Measurements from ENCODE around the gene CEP57L1. TPM values are rescaled to one million over a fixed set of nuclear protein-coding genes. Genes with fewer than 3 reads are reported as not detected.
A peak's percentile ranks its signal among the peaks of the same experiment; 100 is the strongest.
"Not testable (repeated sequence)": the region's sequence is repeated elsewhere in the genome, so short reads cannot be mapped to it uniquely, and the experiment has no call there.

The CEP57L1 gene
- polyA plus RNA-seq, 6 donors from 2014 or later: 6.7 to 14.3 (median 9.5) TPM

GRCh38 chr6:109174916-109175315 is 79.6 kb downstream of the CEP57L1 start:
- Mint-ChIP-seq H3K9me3 (peaks cover 0 to 8% (median 4%) of the 10 kb centered on the region in 7 donors), H3K36me3 (peaks cover 5 to 13% of the 10 kb centered on the region in 2 donors), H3K4me1 (no peaks in the 10 kb centered on the region), H3K27me3 (peaks cover 7 to 16% (median 8%) of the 10 kb centered on the region in 3 donors), H3K4me3 (no peak overlapping the region), H3K27ac (no peak overlapping the region)
- ATAC-seq (ENCODE audit: low read depth in 2 of 2) (no peak), DNase-seq (no peak)

DNA sequence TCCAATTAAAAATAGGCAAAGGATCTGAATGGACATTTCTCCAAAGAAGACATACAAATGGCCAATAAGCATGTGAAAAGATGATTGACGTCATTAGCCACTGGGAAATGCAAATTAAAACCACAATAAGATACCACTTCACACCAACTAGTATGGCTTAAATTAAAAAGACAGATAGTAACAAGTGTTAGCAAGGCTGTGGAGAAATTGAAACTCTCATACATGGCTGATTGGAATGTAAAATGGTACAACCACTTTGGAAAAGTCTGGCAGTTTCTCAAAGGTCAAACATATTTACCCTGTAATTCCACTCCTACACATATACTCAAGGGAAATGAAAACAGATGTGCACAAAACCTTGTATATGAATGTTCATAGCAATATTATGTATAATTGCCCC is 83.6 kb downstream of the CEP57L1 start:
- ATAC-seq (ENCODE audit: low read depth in 2 of 2) (no peak), DNase-seq (no peak)
- Mint-ChIP-seq H3K27me3 (peaks cover 7 to 16% (median 8%) of the 10 kb centered on the region in 3 donors), H3K9me3 (peaks cover 0 to 8% (median 4%) of the 10 kb centered on the region in 7 donors), H3K4me3 (no peak overlapping the region), H3K4me1 (peaks cover 0 to 8% (median 0%) of the 10 kb centered on the region in 3 donors), H3K36me3 (peaks cover 5 to 13% of the 10 kb centered on the region in 2 donors), H3K27ac (no peak overlapping the region)

DNA sequence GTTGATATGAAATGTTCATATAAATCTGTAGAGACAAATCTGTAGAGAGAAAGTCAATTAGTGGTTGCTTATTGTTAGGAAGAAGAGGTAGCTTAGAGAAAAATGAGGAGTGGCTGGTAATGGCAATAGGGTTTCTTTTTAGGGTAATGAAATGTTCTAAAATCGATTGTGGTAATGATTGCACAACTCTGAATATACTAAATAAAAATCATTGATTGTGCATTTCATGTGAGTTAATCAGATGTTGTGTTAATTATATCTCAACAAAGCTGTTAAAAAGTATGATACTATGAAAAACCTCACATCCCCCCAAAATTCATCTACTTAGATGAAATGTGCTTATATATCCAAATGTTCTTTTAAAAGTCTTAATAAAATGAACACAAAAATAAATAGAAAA is 84.2 kb downstream of the CEP57L1 start:
- DNase-seq (no peak), ATAC-seq (ENCODE audit: low read depth in 2 of 2) (no peak)
- H3K27me3 Mint-ChIP-seq: peaks cover 7 to 16% (median 8%) of the 10 kb centered on the region in 3 donors
- H3K4me1 Mint-ChIP-seq: peaks cover 3 to 14% (median 6%) of the 10 kb centered on the region in 3 donors
- H3K27ac Mint-ChIP-seq: no peak overlapping the region
- peaks cover 5 to 13% of the 10 kb centered on the region in 2 donors for H3K36me3 Mint-ChIP-seq
- peaks cover 0 to 8% (median 4%) of the 10 kb centered on the region in 7 donors for H3K9me3 Mint-ChIP-seq
- H3K4me3 Mint-ChIP-seq: no peak overlapping the region

DNA sequence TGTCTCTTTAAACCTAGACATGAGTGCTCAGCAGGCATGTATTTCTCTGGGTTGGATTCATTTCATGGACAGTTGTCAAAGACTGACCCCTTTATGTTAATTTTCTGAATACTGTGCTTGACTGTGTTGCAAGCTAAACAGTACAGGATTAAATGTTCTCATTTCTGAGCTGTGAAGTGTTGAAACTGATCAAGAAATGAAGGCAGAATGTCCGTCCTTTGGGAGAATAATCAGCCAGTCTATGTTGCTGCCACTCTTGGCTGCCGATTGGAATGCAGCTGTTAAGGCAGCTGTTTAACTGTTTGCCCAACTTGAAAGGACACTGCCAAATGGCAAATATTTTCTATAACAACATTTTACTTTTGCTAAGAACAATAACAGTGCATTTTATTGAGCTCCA is 87.3 kb downstream of the CEP57L1 start:
- peaks cover 8 to 22% (median 13%) of the 10 kb centered on the region in 3 donors for H3K4me1 Mint-ChIP-seq
- H3K36me3 Mint-ChIP-seq: no peaks in the 10 kb centered on the region
- H3K9me3 Mint-ChIP-seq: peaks cover 0 to 3% (median 0%) of the 10 kb centered on the region in 7 donors

GRCh38 chr6:109183109-109183650 is 87.9 kb downstream of the CEP57L1 start:
- Mint-ChIP-seq H3K27ac (no peak overlapping the region), H3K27me3 (peaks cover 0 to 3% (median 0%) of the 10 kb centered on the region in 3 donors), H3K36me3 (no peaks in the 10 kb centered on the region), H3K4me3 (peak overlapping the region in 1 of 8 donors; percentile 55), H3K4me1 (peaks cover 8 to 27% (median 13%) of the 10 kb centered on the region in 3 donors), H3K9me3 (peaks cover 0 to 3% (median 0%) of the 10 kb centered on the region in 7 donors)
- ATAC-seq (ENCODE audit: low read depth in 2 of 2) (no peak), DNase-seq (no peak)

More for the DNA sequence above, 87.3 kb downstream of the CEP57L1 start:
- H3K27me3 Mint-ChIP-seq: peaks cover 0 to 3% (median 0%) of the 10 kb centered on the region in 3 donors
- ATAC-seq (ENCODE audit: low read depth in 2 of 2): no peak
- DNase-seq: no peak
- no peak overlapping the region for H3K27ac Mint-ChIP-seq
- H3K4me3 Mint-ChIP-seq: no peak overlapping the region

DNA sequence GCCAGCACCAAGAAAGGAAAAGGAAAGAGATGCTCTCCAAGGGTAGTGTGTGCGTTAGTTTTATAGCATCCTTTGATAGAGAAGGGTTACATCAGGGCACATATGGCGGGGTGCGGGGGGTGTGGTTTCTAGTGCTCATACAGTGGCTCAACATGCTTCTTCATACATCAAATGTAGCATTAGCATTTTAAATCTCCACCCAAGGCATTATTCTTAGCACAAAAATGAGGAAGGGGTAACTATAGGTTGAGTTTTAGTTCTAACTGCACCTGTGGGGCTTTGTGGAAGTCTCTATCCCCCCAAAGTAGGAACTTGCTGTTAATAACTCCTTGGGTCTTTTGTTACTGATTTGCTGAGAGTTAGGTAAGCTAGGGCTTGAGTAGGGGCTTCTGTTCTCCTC is 89.3 kb downstream of the CEP57L1 start:
- peak overlapping the region in 1 of 6 donors; percentile 78 for H3K27ac Mint-ChIP-seq
- peak overlapping the region in 2 of 8 donors; percentile 16 to 75 for H3K4me3 Mint-ChIP-seq
- H3K4me1 Mint-ChIP-seq: peaks cover 8 to 27% (median 13%) of the 10 kb centered on the region in 3 donors
- ATAC-seq (ENCODE audit: low read depth in 2 of 2) (peak; percentile 53 to 68), DNase-seq (peak; percentile 9)
- H3K27me3 Mint-ChIP-seq: no peaks in the 10 kb centered on the region
- H3K9me3 Mint-ChIP-seq: no peaks in the 10 kb centered on the region
- no peaks in the 10 kb centered on the region for H3K36me3 Mint-ChIP-seq

DNA sequence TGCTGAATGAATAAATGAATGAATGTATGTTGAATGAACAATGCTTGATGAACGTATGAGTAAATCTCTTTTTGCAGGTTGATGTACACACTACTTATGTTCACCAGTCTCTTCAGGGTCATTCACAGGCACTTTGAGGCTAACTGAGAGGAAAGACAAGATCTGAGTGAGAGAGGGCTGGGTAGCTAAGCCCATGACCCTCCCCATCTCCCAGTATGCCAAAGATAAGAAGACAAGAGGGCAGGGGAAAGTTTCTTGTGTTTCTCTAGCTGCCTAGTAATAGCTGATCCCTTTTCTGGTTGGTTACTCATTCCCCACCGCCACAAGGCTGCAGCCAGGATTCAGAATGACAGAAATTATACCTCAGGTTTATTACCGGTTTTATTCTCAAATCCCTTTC is 90.7 kb downstream of the CEP57L1 start:
- H3K4me1 Mint-ChIP-seq: peaks cover 8 to 27% (median 13%) of the 10 kb centered on the region in 3 donors
- DNase-seq: no peak
- H3K27ac Mint-ChIP-seq: no peak overlapping the region
- no peaks in the 10 kb centered on the region for H3K27me3 Mint-ChIP-seq
- H3K4me3 Mint-ChIP-seq: no peak overlapping the region
- H3K36me3 Mint-ChIP-seq: peaks cover 0 to 4% of the 10 kb centered on the region in 2 donors
- peaks cover 0 to 7% (median 4%) of the 10 kb centered on the region in 7 donors for H3K9me3 Mint-ChIP-seq
- no peak for ATAC-seq (ENCODE audit: low read depth in 2 of 2)

GRCh38 chr6:109187399-109188114 is 92.2 kb downstream of the CEP57L1 start:
- peak; percentile 53 for DNase-seq
- H3K27ac Mint-ChIP-seq: no peak overlapping the region
- H3K4me1 Mint-ChIP-seq: peaks cover 8 to 27% (median 13%) of the 10 kb centered on the region in 3 donors
- peaks cover 0 to 22% (median 15%) of the 10 kb centered on the region in 7 donors for H3K9me3 Mint-ChIP-seq
- peaks cover 6 to 9% of the 10 kb centered on the region in 2 donors for H3K36me3 Mint-ChIP-seq
- no peaks in the 10 kb centered on the region for H3K27me3 Mint-ChIP-seq
- peak; percentile 47 to 64 for ATAC-seq (ENCODE audit: low read depth in 2 of 2)
- H3K4me3 Mint-ChIP-seq: no peak overlapping the region

- H3K9me3 Mint-ChIP-seq: peaks cover 0 to 27% (median 17%) of the 10 kb centered on the region in 7 donors
- no peak overlapping the region for H3K4me3 Mint-ChIP-seq
- no peak for DNase-seq
- no peaks in the 10 kb centered on the region for H3K27me3 Mint-ChIP-seq
- peaks cover 7 to 9% of the 10 kb centered on the region in 2 donors for H3K36me3 Mint-ChIP-seq
- no peak overlapping the region for H3K27ac Mint-ChIP-seq
- H3K4me1 Mint-ChIP-seq: peaks cover 8 to 26% (median 13%) of the 10 kb centered on the region in 3 donors
- no peak for ATAC-seq (ENCODE audit: low read depth in 2 of 2)
These were observed 92.8 kb downstream of the CEP57L1 start for GRCh38 chr6:109188115-109188411.

- Mint-ChIP-seq H3K9me3 (peaks cover 0 to 33% (median 20%) of the 10 kb centered on the region in 7 donors), H3K36me3 (peaks cover 9 to 13% of the 10 kb centered on the region in 2 donors)
- not testable (repeated sequence) for H3K4me3 Mint-ChIP-seq; H3K27ac Mint-ChIP-seq; DNase-seq; H3K27me3 Mint-ChIP-seq; ATAC-seq (ENCODE audit: low read depth in 2 of 2); H3K4me1 Mint-ChIP-seq
These were observed 96.1 kb downstream of the CEP57L1 start for GRCh38 chr6:109191368-109191767.

DNA sequence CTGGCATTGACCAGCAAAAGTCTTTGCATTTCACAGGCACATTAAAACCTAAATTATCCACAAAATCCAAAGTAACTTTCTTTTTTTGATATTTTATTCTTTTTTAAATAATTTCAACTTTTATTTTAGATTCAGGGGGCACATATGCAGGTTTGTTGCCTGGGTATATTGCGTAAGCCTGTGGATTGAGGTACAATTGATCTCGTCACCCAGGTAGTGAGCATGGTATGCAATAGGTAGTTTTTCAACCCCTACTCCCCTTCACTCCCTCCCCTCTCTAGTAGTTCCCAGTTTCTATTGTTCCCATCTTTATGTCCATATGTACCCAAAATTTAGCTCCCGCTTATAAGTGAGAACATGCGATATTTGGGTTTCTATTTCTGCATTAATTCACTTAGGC is 97.6 kb downstream of the CEP57L1 start:
- Mint-ChIP-seq H3K27me3 (no peaks in the 10 kb centered on the region), H3K27ac (no peak overlapping the region), H3K9me3 (peaks cover 0 to 33% (median 20%) of the 10 kb centered on the region in 7 donors), H3K36me3 (peaks cover 9 to 13% of the 10 kb centered on the region in 2 donors), H3K4me3 (no peak overlapping the region), H3K4me1 (peaks cover 0 to 2% (median 0%) of the 10 kb centered on the region in 3 donors)
- DNase-seq (no peak), ATAC-seq (ENCODE audit: low read depth in 2 of 2) (no peak)

- Mint-ChIP-seq H3K9me3 (peaks cover 0 to 33% (median 20%) of the 10 kb centered on the region in 7 donors), H3K27ac (no peak overlapping the region), H3K27me3 (no peaks in the 10 kb centered on the region), H3K4me3 (no peak overlapping the region), H3K36me3 (peaks cover 9 to 13% of the 10 kb centered on the region in 2 donors), H3K4me1 (no peaks in the 10 kb centered on the region)
- ATAC-seq (ENCODE audit: low read depth in 2 of 2) (no peak), DNase-seq (no peak)
These were observed 99.6 kb downstream of the CEP57L1 start for GRCh38 chr6:109194880-109195279.

- ATAC-seq (ENCODE audit: low read depth in 2 of 2) (no peak), DNase-seq (no peak)
- H3K36me3 Mint-ChIP-seq: peaks cover 4 to 7% of the 10 kb centered on the region in 2 donors
- no peak overlapping the region for H3K27ac Mint-ChIP-seq
- no peaks in the 10 kb centered on the region for H3K4me1 Mint-ChIP-seq
- H3K4me3 Mint-ChIP-seq: no peak overlapping the region
- H3K27me3 Mint-ChIP-seq: no peaks in the 10 kb centered on the region
- peaks cover 0 to 16% (median 10%) of the 10 kb centered on the region in 7 donors for H3K9me3 Mint-ChIP-seq
These were observed 101.8 kb downstream of the CEP57L1 start for GRCh38 chr6:109197061-109197460.

All from naive B cell (primary cell).